ENCODE data around the gene ZC3H18. TPM values are rescaled to one million over a fixed set of nuclear protein-coding genes. Genes with fewer than 3 reads are reported as not detected.

Gene ZC3H18
- total RNA-seq, 1 donor from 2014 or later = 49.3 TPM

GRCh38 chr16:88560714-88561484 is 9.3 kb upstream of the ZC3H18 start:
- DNase-seq (ENCODE audit: low spot score) = peak; percentile 44
- Mint-ChIP-seq H3K9me3 (ENCODE audit: unreplicated experiment) (no peaks in the 10 kb centered on the region), H3K36me3 (ENCODE audit: low read depth, unreplicated experiment) (no peaks in the 10 kb centered on the region), H3K4me3 (ENCODE audit: unreplicated experiment) (no peak overlapping the region), H3K4me1 (ENCODE audit: unreplicated experiment) (no peaks in the 10 kb centered on the region), H3K27me3 (ENCODE audit: unreplicated experiment) (peaks cover 4% of the 10 kb centered on the region), H3K27ac (ENCODE audit: unreplicated experiment) (no peak overlapping the region)
- TF ChIP-seq CTCF (IDR thresholded peaks at IDR 0.05; ENCODE audit: unreplicated experiment) = no peak

- Mint-ChIP-seq H3K4me3 (ENCODE audit: unreplicated experiment) (no peak overlapping the region), H3K36me3 (ENCODE audit: low read depth, unreplicated experiment) (no peaks in the 10 kb centered on the region), H3K9me3 (ENCODE audit: unreplicated experiment) (no peaks in the 10 kb centered on the region), H3K27me3 (ENCODE audit: unreplicated experiment) (peaks cover 2% of the 10 kb centered on the region), H3K4me1 (ENCODE audit: unreplicated experiment) (peaks cover 2% of the 10 kb centered on the region), H3K27ac (ENCODE audit: unreplicated experiment) (no peak overlapping the region)
- peak; percentile 53 for DNase-seq (ENCODE audit: low spot score)
- TF ChIP-seq CTCF (IDR thresholded peaks at IDR 0.05; ENCODE audit: unreplicated experiment) = peak; percentile 53
Observed at GRCh38 chr16:88561485-88562359, 8.5 kb upstream of the ZC3H18 start.

- no peaks in the 10 kb centered on the region for H3K36me3 Mint-ChIP-seq (ENCODE audit: low read depth, unreplicated experiment)
- no peak for DNase-seq (ENCODE audit: low spot score)
- H3K27ac Mint-ChIP-seq (ENCODE audit: unreplicated experiment) = no peak overlapping the region
- no peak for TF ChIP-seq CTCF (IDR thresholded peaks at IDR 0.05; ENCODE audit: unreplicated experiment)
- H3K4me1 Mint-ChIP-seq (ENCODE audit: unreplicated experiment) = peaks cover 7% of the 10 kb centered on the region
- no peaks in the 10 kb centered on the region for H3K9me3 Mint-ChIP-seq (ENCODE audit: unreplicated experiment)
- H3K4me3 Mint-ChIP-seq (ENCODE audit: unreplicated experiment) = no peak overlapping the region
- peaks cover 1% of the 10 kb centered on the region for H3K27me3 Mint-ChIP-seq (ENCODE audit: unreplicated experiment)
Observed at GRCh38 chr16:88566158-88566557, 4.0 kb upstream of the ZC3H18 start.

- Mint-ChIP-seq H3K27ac (ENCODE audit: unreplicated experiment) (no peak overlapping the region), H3K4me1 (ENCODE audit: unreplicated experiment) (peaks cover 14% of the 10 kb centered on the region), H3K9me3 (ENCODE audit: unreplicated experiment) (no peaks in the 10 kb centered on the region), H3K4me3 (ENCODE audit: unreplicated experiment) (peak overlapping the region; percentile 89), H3K27me3 (ENCODE audit: unreplicated experiment) (peaks cover 8% of the 10 kb centered on the region), H3K36me3 (ENCODE audit: low read depth, unreplicated experiment) (no peaks in the 10 kb centered on the region)
- TF ChIP-seq CTCF (IDR thresholded peaks at IDR 0.05; ENCODE audit: unreplicated experiment) = no peak
- DNase-seq (ENCODE audit: low spot score) = no peak
Observed at GRCh38 chr16:88568710-88569613, 1.2 kb upstream of the ZC3H18 start.

Data from endothelial cell (in vitro differentiated cells).